ENCODE data around the gene FBXL20.
"Not testable (repeated sequence)": the region's sequence is repeated elsewhere in the genome, so short reads cannot be mapped to it uniquely, and the experiment has no call there.

Gene FBXL20

GRCh38 chr17:39376434-39376833 lies 25.0 kb downstream of the FBXL20 start:
- DNase-seq, result no peak

- not testable (repeated sequence) for DNase-seq
Measured at GRCh38 chr17:39367805-39368204, 33.6 kb downstream of the FBXL20 start.

DNA sequence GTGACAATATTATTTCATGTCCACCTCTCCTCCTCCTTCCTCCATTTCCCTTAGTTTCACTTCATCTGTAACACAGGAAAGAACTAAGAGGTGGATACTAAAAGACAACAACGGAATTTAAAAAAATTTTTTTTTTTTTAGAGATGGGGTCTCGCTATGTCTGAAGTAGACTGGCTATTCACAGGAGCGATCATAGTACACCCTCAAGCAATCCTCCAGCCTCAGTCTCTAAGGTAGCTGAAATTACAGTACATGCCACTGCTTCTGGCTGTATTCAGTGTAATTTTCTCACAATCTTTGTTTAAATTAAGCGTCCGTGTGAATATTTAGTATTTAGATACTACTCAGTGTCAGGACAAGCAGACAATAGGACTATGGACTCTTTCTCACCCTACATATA lies 35.6 kb downstream of the FBXL20 start:
- no peak for DNase-seq

DNA sequence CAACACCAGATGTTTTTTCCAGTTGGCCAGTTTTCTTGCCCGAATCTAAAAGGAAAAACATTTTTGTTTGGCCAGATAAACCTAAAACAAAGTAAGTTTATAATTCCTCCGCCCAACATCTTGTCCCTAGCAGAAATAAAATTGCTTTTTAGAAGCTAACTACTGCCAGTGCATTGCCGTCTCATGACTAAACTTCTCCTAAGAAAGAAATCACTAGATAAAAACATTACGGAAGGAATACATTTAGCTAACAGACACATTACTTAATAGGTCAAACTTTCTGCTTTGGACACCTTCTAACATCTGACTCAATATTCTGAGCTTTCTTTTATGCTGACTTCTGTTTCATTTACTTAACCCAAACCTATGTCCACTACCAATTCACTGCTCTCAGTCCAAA lies 36.2 kb downstream of the FBXL20 start:
- DNase-seq, result no peak

GRCh38 chr17:39364236-39365025 lies 37.0 kb downstream of the FBXL20 start:
- no peak for DNase-seq

DNA sequence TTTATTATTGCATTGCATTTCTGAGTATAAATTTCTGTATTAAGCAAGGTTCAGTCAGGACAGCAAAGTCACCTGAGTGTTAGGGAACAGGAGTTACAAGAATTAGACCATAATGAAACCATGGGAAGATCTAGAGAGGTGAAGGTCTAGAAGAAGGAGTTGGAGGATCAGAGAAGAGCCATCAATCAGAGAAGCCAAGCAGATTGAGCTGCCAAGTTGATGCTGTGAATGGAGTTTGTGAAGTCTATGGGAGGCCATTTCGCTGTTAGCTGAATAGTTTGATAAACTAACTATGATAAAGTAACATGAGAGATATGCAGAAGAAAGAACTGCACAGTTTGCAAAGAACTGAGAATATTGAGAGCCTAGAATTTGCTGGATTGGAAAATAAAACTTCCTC lies 40.4 kb downstream of the FBXL20 start:
- no peak for DNase-seq

- DNase-seq, result no peak
Measured at GRCh38 chr17:39360537-39360936, 40.9 kb downstream of the FBXL20 start.

DNA sequence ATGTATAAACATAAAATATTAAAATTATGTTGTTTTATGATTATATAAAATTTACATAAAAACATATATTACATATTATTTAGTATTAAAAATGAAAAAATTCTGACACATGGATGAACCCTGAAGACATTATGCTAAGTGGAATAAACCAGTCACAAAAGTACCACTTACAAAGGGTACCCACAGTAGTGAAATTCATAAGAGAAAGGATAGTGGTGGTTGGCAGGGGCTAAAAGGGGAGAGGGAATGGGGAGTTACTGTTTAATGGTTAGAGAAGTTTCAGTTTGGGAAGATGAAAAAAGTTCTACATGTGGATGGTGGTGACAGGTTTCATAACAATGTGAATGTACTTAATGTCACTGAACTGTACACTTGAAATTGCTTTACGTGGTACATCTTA lies 41.4 kb downstream of the FBXL20 start:
- DNase-seq, result no peak

GRCh38 chr17:39357986-39358385 lies 43.4 kb downstream of the FBXL20 start:
- no peak for DNase-seq

DNA sequence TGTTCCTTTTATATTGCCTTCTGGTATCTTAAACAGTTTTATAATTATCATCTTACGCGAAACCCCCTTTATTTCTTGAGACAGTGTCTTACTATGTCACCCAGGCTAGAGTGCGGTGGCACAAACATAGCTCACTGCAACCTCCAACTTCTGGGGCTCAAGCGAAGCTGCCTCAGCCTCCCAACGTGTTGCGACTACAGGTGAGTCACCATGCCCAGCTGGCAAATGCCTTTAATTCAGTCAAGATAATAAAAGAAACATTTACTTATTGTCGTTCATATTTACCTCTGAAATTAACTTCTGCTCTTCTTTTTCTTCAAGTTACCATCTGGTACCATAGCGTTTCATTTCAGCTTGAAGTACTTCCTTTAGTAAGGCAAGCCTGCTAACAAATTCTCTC lies 43.9 kb downstream of the FBXL20 start:
- no peak for DNase-seq

DNA sequence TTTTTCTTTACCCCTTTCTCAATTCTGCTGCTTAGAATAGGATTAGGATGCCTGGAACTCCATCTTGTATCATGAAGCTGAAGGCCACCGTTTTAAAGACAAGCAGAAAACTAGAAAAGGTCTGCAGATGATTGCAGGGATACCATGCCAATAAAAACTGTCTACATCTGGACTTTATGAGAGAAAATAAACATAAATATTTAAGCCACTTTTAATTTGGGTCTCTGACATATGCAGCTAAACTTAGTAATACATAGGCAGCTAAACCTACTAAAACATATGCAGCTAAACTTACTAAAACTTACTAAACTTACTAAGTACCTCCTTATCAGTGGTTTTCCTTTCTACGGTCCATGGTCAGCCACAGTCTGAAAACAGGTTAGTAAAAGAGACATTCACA lies 48.4 kb downstream of the FBXL20 start:
- DNase-seq, result no peak

DNA sequence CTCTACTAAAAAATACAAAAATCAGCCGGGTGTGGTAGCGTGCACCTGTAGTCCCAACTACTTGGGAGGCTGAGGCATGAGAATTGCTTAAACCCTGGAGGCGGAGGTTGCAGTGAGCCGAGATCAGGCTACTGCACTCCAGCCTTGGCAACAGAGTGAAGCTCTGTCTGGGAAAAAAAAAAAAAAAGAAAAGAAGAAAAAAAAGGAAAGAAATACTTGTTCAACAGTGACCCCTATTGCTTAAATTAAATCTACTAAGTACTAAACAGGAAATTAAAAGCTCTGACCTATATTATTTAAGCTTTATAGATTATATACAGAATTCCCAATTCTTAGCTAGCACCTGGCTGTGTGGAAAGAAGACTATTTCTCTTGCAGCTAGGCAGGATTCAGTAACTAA lies 48.9 kb downstream of the FBXL20 start:
- no peak for DNase-seq

GRCh38 chr17:39351508-39351907 lies 49.9 kb downstream of the FBXL20 start:
- DNase-seq, result no peak

DNA sequence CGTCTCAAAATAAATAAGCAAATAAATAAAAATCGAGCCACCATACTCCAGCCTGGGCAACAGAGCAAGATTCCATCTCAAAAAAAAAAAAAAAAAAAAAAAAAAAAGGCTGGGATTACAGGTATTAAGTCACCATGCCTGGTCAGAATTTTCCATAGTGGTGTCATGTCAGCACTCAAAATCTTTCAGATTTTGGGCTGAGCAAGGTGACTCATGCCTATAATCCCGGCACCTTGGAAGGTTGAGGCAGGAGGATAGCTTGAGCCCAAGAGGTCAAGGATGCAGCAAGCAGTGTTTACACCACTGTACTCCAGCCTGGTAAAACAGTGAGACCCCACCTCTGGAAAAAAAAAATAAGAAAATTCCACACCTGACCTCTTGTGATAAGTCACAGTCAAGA lies 52.2 kb downstream of the FBXL20 start:
- DNase-seq, result no peak

DNA sequence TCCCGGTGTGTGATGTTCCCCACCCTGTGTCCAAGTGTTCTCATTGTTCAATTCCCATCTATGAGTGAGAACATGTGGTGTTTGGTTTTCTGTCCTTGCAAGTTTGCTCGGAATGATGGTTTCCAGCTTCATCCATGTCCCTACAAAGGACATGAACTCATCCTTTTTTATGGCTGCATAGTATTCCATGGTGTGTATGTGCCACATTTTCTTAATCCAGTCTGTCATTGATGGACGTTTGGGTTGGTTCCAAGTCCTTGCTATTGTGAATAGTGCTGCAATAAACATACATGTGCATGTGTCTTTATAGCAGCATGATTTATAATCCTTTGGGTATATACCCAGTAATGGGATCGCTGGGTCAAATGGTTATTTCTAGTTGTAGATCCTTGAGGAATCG lies 54.6 kb downstream of the FBXL20 start:
- DNase-seq, result not testable (repeated sequence)

- no peak for DNase-seq
Measured at GRCh38 chr17:39341541-39341940, 59.9 kb downstream of the FBXL20 start.

GRCh38 chr17:39340731-39341130 lies 60.7 kb downstream of the FBXL20 start:
- DNase-seq, result no peak

- no peak for DNase-seq
Measured at GRCh38 chr17:39339272-39339671, 62.2 kb downstream of the FBXL20 start.

DNA sequence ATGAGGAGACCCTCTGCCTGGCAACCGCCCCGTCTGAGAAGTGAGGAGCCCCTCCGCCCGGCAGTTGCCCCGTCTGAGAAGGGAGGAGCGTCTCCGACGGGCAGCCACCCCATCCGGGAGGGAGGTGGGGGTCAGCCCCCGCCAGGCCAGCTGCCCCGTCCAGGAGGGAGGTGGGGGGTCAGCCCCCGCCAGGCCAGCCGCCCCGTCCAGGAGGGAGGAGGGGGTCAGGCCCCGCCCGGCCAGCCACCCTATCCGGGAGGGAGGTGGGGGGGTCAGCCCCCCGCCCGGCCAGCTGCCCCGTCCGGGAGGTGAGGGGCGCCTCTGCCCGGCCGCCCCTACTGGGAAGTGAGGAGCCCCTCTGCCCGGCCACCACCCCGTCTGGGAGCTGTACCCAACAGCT lies 63.8 kb downstream of the FBXL20 start:
- not testable (repeated sequence) for DNase-seq

DNA sequence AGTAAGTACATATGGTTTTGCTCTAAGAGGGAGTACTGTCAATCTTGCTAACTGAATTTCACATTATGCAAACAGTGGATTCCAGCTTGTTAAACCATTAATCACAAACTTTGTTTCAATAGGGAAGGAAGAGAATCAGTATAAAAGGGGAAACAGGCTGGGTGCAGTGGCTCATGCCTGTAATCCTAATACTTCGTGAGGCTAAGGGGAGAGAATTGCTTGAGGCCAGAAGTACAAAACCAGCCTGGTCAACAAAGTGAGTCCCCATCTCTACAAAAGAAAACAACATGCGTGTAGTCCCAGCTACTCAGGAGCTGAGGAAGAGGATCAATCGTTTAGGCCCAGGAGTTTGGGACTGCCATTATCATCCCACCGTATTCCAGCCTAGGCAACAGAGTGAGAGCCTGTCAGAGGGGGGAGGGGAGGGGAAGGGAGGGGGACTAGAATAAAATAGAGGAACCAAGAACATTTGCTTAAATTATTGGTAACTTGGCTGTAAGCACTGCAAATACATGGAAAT lies 65.7 kb downstream of the FBXL20 start:
- no peak for DNase-seq

DNA sequence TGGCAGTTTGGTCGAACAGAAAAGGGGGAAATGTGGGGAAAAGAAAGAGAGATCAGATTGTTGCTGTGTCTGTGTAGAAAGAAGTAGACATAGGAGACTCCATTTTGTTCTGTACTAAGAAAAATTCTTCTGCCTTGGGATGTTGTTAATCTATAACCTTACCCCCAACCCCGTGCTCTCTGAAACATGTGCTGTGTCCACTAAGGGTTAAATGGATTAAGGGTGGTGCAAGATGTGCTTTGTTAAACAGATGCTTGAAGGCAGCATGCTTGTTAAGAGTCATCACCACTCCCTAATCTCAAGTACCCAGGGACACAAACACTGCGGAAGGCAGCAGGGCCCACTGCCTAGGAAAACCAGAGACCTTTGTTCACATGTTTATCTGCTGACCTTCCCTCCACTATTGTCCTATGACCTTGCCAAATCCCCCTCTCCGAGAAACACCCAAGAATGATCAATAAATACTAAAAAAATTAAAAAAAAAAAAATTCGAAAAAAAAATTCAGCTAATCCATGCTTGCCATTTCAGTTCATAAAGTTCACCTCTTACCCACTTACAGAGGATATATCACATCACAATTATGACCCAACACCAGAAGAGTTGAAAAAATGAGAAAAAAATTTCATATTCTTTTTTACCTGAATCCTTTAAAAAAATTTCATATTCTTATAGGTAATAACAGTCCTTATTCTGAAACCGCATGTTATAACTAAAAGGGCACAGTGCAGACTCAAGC lies 67.2 kb downstream of the FBXL20 start:
- DNase-seq, result not testable (repeated sequence)

- no peak for DNase-seq
Measured at GRCh38 chr17:39332092-39332491, 69.3 kb downstream of the FBXL20 start.

- no peak for DNase-seq
Measured at GRCh38 chr17:39328815-39329214, 72.6 kb downstream of the FBXL20 start.

GRCh38 chr17:39327109-39327508 lies 74.3 kb downstream of the FBXL20 start:
- no peak for DNase-seq

Measured in cerebellar nuclear complex (tissue), 1 donor.